KBM-7 (cell line): ENCODE measurements around the gene COL28A1.
"Not testable (repeated sequence)": the region's sequence is repeated elsewhere in the genome, so short reads cannot be mapped to it uniquely, and the experiment has no call there.

Experiments used
- DNase-seq: peaks from one replicate; pipeline ENCODE4 v3.0.0-alpha.2; 2015
- in situ Hi-C: fragments of 300-500 bp; cut with MboI; formaldehyde crosslinking; loops from 2 replicates; pipeline ENCODE4 v1.14.3; 2020; ENCODE audit warnings: low sequenced_read_pairs, low pct_unique_long_range_greater_than_20kb, mixed read lengths

COL28A1 gene

DNA sequence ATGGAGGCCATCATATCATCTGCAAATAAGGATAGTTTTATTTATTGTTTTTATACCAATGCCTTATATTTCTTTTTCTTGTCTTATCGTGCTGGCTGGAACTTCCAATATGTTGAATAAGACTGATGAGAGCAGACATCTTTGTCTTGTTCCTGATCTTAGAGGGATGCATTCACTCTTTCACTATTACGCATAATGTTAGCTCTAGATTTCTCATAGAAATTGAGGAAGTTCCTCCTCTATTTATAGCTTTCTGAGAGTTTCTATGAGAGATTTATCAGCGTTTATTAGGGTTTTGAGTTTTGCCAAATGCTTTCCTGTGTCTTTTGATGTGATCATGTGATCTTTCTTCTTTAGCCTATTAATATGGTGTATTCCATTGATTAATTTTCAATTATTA lies 49.3 kb downstream of the COL28A1 start:
- no peak for DNase-seq
- in situ Hi-C loops, result no loop called here

DNA sequence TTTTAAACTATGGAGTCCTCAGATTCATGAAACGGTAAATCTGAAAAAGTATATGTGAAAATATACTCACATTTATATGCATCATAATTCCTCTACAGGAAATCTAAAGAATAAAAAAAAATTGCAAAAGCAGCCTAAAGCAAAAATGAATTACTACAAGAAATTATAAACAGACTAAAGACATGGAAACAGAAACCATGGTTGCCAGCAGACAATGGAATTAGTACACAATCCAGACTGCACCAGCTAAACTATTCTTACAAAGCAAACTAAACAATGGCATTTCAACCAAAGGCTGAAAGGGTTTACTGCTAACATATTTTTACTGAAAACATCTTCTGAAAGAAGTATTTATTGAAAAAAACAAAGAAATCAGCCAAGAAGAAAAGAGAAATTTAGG lies 51.6 kb downstream of the COL28A1 start:
- in situ Hi-C loops, result no loop called here
- no peak for DNase-seq

DNA sequence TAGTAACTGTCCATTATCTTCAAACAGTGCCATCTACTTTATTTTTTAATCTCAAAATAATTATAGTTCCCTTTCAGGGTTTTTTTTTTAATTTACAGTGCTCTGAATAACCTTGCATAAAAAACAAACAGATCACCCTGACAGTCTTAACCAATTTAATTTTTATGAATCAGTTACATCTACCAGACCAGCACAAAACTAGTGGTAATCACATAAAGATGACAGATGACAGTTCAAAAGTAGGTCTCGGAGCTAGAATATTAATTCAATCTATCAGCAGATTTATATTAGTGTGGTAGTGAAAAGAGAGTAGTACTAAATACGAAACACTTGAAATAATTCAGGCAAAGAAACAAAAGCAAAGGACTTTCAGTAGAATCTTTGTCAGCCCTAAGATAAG lies 53.9 kb downstream of the COL28A1 start:
- no peak for DNase-seq
- in situ Hi-C loops, result no loop called here

DNA sequence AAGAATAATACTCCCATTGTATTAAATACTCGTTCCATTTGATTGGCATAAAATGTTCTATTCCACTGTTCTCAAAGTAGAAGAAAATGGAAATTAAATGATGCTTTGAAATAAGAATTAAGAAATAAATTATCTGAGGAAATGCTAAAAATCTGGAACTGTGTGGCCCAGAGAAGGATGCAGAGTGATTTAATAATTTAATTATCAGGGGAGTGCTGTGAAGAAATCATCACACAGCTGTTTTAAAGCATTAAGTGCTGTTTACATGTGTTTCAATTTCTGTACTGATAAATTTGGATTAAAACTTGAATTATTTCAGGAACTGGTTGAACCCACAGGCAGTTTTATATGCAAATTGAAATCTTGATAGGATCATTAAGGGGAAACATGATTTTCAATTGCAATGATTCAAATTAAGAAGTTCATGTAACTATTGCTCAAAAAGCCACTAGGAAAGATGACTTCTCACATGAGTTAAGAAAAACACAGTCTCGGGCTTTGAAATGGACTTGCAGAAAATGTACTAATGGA lies 56.3 kb downstream of the COL28A1 start:
- in situ Hi-C loops, result no loop called here
- no peak for DNase-seq

DNA sequence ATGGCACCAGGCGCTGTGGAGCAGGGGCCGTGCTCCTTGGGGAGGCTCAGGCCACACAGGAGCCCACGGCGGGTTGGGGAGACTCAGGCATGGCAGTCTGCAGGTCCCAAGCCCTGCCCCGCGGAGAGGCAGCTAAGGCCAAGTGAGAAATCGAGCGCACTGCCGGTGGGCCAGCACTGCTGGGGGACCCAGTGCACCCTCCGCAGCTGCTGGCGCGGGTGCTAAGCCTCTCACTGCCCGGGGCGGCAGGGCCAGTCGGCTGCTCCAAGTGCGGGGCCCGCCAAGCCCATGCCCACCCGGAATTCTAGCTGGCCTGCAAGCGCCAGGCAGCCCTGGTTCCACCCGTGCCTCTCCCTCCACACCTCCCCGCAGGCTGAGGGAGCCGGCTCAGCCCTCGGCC lies 57.1 kb downstream of the COL28A1 start:
- no peak for DNase-seq
- in situ Hi-C loops, result no loop called here

DNA sequence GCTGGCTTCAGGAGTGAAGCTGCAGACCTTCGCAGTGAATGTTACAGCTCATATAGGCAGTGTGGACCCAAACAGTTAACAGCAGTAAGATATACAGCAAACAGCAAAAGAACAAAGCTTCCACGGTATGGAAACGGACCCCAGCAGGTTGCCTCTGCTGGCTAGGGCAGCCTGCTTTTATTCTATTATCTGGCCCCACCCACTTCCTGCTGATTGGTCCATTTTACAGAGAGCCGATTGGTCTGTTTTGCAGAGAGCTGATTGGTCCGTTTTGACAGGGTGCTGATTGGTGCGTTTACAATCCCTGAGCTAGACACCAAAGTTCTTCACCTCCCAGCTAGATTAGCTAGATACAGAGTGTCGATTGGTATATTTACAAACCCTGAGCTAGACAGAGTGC lies 58.0 kb downstream of the COL28A1 start:
- DNase-seq, in situ Hi-C loops: not testable (repeated sequence)

DNA sequence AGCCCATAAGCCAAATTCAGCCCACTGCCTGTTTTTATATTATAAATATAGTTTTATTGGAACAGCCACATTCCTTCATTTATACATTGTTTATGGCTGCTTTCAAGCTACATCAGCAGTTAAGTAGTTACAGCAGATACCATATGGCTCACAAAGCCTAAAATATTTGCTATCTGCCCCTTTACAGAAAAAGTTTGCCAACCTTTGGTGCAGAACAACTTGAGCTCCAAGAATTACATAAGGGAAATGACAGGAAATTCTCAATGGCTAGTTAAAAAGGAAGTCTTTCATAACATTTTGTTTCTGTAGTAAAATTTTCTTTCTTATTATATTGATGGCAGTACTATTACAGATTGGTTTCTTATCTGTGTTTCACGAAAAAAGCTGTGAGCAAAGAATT lies 59.3 kb downstream of the COL28A1 start:
- in situ Hi-C loops, result no loop called here
- DNase-seq, result no peak

DNA sequence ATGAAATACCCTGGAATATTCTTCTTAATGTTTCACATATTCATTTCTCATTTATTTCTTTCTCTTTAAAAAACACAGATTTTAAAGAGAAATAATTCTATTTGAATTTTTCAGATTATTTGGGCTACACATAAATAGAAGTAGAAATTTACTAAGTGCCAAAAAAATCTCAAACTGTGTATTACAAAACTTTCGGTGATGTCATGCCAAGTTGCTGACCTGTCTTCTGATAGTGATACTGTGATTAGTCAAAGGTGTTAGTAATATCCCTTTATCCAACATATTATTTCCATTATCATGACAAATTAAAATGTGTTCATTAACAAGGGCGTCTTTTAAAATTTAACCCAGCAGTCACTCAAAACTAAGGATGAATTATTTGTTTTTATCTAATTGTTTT lies 60.1 kb downstream of the COL28A1 start:
- in situ Hi-C loops, result no loop called here
- no peak for DNase-seq

DNA sequence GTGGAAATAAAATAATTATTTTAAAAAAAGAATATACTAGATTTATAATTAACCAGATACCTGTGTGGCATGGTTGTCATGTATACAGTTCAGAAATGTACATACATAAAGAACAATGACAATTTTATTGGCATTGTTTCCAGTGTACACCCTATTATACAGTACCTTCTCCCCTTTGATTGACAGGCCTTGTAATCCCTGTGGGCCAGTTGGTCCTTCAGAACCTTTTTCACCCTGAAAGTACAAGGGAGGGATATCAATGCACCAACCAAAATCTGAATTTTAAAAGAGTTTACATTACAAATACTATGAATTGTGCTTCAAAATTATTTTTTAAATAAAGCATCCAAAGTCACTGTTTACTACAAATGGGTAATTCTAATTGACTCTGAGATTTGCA lies 61.2 kb downstream of the COL28A1 start:
- no peak for DNase-seq
- in situ Hi-C loops, result no loop called here

DNA sequence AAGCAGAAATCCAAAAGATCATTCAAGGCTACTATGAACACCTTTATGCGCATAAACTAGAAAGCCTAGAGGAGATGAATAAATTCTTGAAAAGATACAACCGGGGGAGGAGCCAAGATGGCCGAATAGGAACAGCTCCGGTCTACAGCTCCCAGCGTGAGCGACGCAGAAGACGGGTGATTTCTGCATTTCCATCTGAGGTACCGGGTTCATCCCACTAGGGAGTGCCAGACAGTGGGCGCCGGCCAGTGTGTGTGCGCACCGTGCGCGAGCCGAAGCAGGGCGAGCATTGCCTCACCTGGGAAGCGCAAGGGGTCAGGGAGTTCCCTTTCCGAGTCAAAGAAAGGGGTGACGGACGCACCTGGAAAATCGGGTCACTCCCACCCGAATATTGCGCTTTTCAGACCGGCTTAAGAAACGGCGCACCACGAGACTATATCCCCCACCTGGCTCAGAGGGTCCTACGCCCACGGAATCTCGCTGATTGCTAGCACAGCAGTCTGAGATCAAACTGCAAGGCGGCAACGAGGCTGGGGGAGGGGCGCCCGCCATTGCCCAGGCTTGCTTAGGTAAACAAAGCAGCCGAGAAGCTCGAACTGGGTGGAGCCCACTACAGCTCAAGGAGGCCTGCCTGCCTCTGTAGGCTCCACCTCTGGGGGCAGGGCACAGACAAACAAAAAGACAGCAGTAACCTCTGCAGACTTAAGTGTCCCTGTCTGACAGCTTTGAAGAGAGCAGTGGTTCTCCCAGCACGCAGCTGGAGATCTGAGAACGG lies 70.5 kb downstream of the COL28A1 start:
- in situ Hi-C loops, DNase-seq: not testable (repeated sequence)

DNA sequence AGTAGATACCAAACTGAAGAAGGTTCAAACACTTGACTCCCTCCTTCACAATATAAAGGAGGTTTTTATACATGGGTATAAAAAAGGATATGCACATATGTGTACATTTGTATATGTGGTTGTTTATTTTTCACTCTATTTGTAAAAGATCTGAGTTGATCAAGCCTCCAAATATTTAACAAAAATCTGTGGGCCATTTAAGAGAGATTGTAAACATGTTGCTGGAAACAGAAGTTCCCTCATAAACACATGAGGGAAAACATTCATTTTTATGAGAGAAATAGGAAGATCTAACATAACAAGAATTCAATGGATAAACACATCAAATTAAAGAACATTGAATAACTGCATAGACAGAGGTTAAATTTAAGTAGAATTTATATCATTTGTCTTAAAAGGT lies 81.7 kb downstream of the COL28A1 start:
- no peak for DNase-seq
- in situ Hi-C loops, result no loop called here

DNA sequence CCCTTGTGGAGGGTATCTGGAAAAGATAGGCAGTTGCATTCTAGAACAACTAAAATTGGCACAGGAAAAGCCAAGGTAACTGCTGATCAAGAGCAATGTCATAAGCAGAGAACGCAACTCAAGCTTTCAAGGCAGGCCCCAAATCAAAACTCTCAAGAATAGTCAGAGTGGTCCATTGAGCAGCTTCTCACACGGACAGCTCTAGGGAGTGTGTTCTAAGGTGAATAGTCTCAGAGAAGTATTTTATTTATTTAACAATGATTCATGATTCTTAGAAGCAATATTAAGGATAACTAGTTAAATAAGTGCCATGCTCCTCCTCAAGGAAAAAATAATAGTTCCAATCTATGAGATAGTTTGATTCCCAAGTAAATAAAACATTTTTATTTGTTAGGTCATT lies 83.0 kb downstream of the COL28A1 start:
- DNase-seq, result no peak
- in situ Hi-C loops, result no loop called here

DNA sequence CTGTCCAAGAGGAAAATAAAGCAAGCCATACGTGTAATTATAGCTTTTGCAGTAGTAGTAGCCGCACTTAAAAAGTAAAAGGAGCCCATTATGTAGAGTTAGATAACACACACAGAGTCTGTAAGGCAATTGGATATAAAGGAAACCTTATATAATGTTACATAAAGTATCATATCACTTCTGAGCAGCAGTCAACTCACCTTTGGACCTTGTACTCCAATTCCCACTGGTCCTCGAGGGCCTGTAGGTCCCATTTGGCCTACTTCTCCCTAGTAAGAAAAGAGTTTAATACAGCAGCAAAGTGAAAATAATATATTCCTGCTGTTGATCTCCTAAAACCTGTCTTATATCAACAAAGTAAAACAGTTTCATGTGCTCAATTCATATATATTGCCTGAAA lies 83.6 kb downstream of the COL28A1 start:
- DNase-seq, result no peak
- in situ Hi-C loops, result no loop called here

DNA sequence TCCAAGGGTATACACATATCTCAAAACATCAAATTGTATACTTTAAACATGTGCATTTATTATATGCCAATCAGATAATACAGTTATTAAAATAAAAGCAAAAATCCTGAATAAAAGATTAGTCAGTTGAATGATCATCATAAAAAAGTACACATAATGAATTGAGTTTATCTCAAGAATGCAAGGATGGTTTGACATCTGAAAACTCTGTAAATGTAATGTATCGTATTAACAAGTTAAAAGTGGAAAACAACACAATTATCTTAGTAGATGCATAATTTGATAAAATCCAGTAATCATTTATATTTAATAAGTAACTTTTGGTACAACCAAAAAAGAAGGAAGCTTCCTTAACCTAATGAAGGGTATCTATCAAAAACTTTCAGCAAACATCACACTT lies 86.6 kb downstream of the COL28A1 start:
- in situ Hi-C loops, result no loop called here
- no peak for DNase-seq

DNA sequence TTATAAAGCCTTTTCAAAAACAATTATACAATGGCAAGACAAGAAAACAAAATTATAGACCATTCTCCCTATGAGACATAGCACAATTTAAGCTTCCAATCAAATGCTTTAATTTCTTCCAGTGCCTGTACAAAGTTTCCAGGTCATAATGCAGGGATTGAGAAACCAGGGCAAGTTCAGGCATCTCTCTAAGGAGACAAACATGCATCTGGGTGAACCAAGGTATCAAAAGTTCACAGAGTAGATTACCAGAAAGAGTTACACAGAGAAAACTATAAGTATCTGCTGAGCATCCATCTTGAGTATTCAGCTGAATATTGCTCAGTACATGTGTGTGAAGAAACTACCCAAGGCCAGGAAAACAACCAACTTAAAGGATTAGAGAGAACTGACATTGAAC lies 89.1 kb downstream of the COL28A1 start:
- in situ Hi-C loops, result no loop called here
- DNase-seq, result no peak

DNA sequence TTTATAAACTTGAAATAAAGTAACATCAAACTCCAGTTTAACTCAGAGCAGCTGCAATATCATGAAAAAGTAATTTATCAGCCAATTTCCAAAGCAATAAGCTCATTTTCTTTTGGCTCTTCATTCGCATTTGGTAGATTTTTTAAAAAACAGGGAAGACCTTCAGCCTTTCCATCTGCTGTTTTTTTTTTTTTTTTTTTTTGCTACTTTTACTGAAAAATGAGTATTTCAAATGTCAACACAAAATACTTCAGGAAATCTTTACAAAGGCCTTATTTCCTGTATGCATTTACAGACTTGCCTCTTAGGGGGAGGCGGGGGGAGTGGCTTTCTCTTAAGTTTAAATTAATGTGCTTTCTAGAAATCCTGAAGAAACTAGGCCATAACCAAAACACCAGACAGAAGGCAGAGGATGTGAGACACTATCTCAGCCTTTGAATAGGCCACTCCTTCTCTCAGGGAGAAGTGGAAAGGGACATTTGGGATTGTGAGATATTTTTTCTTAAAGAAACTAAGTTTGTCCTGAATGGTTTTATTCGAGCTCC lies 91.8 kb downstream of the COL28A1 start:
- DNase-seq, result no peak
- in situ Hi-C loops, result no loop called here

DNA sequence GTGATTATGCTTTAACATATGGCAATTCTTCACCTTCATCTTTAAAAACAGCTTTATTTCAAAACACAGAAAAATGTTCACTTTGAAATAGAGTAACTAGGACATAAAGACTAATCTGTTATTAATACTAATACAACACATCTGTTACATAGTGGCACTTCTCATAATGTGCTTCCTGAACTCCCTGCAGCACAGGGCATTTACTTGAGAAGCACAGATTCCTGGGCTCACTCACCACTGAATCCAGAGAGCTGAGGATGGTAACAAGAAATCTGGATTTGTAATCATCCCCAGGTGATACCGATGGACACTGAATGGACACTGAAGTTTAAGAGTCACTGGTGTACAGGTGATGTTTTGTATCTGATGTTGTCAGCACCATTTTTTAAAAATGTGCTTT lies 96.1 kb downstream of the COL28A1 start:
- in situ Hi-C loops, result no loop called here
- no peak for DNase-seq

DNA sequence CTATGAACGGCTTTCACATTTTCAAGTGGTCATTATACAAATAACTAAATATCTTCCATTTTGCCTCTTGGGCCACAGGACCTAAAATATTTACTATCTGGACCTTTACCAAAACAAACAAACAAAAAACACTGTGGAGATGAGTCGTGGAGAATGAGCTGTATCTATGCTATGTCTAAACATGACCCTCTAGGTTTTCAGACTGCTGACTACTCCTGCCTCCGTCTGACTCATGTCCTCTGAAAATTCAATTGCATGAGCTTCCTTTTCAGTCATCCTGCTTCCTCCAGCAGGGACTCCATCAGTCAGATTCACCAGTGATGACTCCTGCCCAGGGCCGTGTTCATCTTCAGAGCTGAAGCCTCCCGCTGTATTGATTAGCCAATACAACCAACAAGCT lies 96.8 kb downstream of the COL28A1 start:
- in situ Hi-C loops, result no loop called here
- no peak for DNase-seq

DNA sequence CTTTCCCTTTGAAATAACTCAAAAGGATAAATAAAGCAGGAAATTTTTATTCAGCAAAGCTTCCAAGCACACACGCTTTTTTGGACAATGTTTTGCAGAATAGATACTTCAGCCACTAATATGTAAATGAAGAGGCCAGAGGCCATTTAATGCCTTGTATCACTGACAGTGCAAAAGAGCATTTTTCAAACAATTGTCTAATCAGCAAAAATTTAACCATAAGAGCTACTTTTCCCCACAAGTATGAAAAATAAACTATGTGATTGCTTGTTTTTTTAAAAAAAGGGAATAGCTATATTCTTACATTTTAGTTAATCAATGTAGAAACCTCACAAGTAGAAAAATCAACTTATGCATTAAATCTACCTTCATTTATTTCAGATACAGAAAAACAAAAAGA lies 99.7 kb downstream of the COL28A1 start:
- in situ Hi-C loops, result no loop called here

DNA sequence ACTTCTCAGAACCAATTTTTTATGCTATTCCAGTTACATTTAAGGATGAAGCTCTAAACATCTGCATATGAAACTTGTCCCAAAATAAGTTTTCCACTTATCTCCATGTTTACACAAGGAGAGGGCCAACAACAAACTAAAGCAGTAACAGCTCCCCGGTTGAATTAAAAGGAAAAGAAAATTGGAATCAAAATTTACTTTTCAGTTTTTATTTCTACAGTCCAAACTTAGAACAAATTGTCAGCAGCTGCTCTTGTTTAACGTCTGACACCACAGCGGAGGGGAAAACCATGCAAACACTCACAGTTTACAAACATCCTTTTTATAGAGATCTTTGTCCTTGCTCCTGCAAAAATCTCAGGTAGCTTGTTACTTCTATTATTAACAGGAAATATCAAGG lies 101.3 kb downstream of the COL28A1 start:
- no peak for DNase-seq
- in situ Hi-C loops, result no loop called here

More for the DNA sequence above, 99.7 kb downstream of the COL28A1 start:
- DNase-seq, result no peak

DNA sequence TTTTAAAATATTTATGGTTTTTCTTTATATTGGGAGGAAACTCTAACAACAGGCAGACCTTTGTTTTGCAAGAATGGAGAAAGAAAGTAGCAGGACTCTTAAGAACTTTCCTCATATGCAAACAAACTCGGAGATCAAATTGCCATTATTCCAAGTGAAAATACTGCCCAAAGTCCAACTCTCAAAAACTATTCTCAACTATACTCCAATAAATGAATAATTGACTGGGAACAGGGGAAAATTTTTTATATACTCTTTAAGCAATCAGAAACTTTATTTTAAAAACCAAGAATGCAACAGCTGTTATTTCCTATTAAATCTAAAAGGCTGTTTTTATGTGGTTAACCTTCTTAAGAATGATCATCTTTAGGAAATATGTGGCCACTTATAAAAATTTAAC lies 101.9 kb downstream of the COL28A1 start:
- DNase-seq, result no peak
- in situ Hi-C loops, result no loop called here
